Glutamatergic neuron (in vitro differentiated cells): Measurements from ENCODE around the gene LINC01488. TPM values are rescaled to one million over a fixed set of nuclear protein-coding genes. Genes with fewer than 3 reads are reported as not detected.

Experiments
- DNase-seq: peaks from one replicate; pipeline ENCODE4 v3.0.0; 2022
- H3K27ac Mint-ChIP-seq: one replicate; pipeline ENCODE4 v1.8.0; 2020; ENCODE audit warnings: mild to moderate bottlenecking, mixed read lengths, inconsistent platforms; ENCODE audit not compliant: unreplicated experiment
- H3K27me3 Mint-ChIP-seq: one replicate; pipeline ENCODE4 v1.8.0; 2020; ENCODE audit warnings: mild to moderate bottlenecking, moderate library complexity, mixed read lengths, inconsistent platforms; ENCODE audit not compliant: unreplicated experiment
- H3K36me3 Mint-ChIP-seq: one replicate; pipeline ENCODE4 v1.8.0; 2020; ENCODE audit warnings: mild to moderate bottlenecking, mixed read lengths, inconsistent platforms; ENCODE audit not compliant: unreplicated experiment
- H3K4me1 Mint-ChIP-seq: one replicate; pipeline ENCODE4 v1.8.0; 2020; ENCODE audit warnings: mild to moderate bottlenecking, low read depth, mixed read lengths, inconsistent platforms; ENCODE audit not compliant: unreplicated experiment
- H3K4me3 Mint-ChIP-seq: one replicate; pipeline ENCODE4 v1.8.0; 2020; ENCODE audit warnings: mild to moderate bottlenecking, mixed read lengths, inconsistent platforms; ENCODE audit not compliant: unreplicated experiment
- H3K9me3 Mint-ChIP-seq: one replicate; pipeline ENCODE4 v1.8.0; 2020; ENCODE audit warnings: mild to moderate bottlenecking, moderate library complexity, mixed read lengths, inconsistent platforms; ENCODE audit not compliant: unreplicated experiment
- CTCF ChIP-seq: fragments of 200-600 bp; sonication (generic); IDR thresholded peaks from one replicate; pipeline ENCODE4 v1.5.0; 2021; ENCODE audit not compliant: partially characterized antibody, unreplicated experiment
- total RNA-seq: library from RNA; stranded (reverse); fragmentation: NEBNext Ultra II Directional; extraction: Animal tissue kit (Norgen Biotek cat#: 25700); gene quantifications from one replicate; pipeline ENCODE4 v1.2.1, GENCODE V29; 2021; ENCODE audit not compliant: unreplicated experiment

LINC01488 gene
- total RNA-seq, 1 donor from 2014 or later = not detected

- TF ChIP-seq CTCF = no peak
- H3K4me1 Mint-ChIP-seq = peaks cover 8% of the 10 kb centered on the region
- peaks cover 6% of the 10 kb centered on the region for H3K9me3 Mint-ChIP-seq
- H3K27ac Mint-ChIP-seq = no peak overlapping the region
- no peak overlapping the region for H3K4me3 Mint-ChIP-seq
- peaks cover 4% of the 10 kb centered on the region for H3K27me3 Mint-ChIP-seq
- no peak for DNase-seq
- H3K36me3 Mint-ChIP-seq = peaks cover 7% of the 10 kb centered on the region
Measured at GRCh38 chr11:69510471-69511357, 29.3 kb downstream of the LINC01488 start.

GRCh38 chr11:69511358-69512055 lies 30.0 kb downstream of the LINC01488 start:
- Mint-ChIP-seq H3K4me3 (peak overlapping the region; percentile 61), H3K4me1 (peaks cover 8% of the 10 kb centered on the region), H3K9me3 (peaks cover 3% of the 10 kb centered on the region), H3K27ac (no peak overlapping the region), H3K27me3 (peaks cover 4% of the 10 kb centered on the region), H3K36me3 (peaks cover 1% of the 10 kb centered on the region)
- TF ChIP-seq CTCF = no peak
- peak; percentile 67 for DNase-seq

- TF ChIP-seq CTCF = no peak
- Mint-ChIP-seq H3K4me1 (peaks cover 8% of the 10 kb centered on the region), H3K36me3 (peaks cover 5% of the 10 kb centered on the region), H3K27ac (no peak overlapping the region), H3K9me3 (peaks cover 5% of the 10 kb centered on the region), H3K27me3 (peaks cover 4% of the 10 kb centered on the region), H3K4me3 (peak overlapping the region; percentile 42)
- no peak for DNase-seq
Measured at GRCh38 chr11:69512136-69512535, 30.7 kb downstream of the LINC01488 start.

GRCh38 chr11:69512790-69513189 lies 31.3 kb downstream of the LINC01488 start:
- Mint-ChIP-seq H3K36me3 (peaks cover 8% of the 10 kb centered on the region), H3K27ac (no peak overlapping the region), H3K9me3 (peaks cover 7% of the 10 kb centered on the region), H3K27me3 (peaks cover 4% of the 10 kb centered on the region), H3K4me1 (peaks cover 8% of the 10 kb centered on the region), H3K4me3 (no peak overlapping the region)
- TF ChIP-seq CTCF = no peak
- no peak for DNase-seq

- no peak for DNase-seq
- H3K27me3 Mint-ChIP-seq = peaks cover 4% of the 10 kb centered on the region
- no peak overlapping the region for H3K4me3 Mint-ChIP-seq
- peaks cover 7% of the 10 kb centered on the region for H3K9me3 Mint-ChIP-seq
- H3K27ac Mint-ChIP-seq = no peak overlapping the region
- no peak for TF ChIP-seq CTCF
- H3K4me1 Mint-ChIP-seq = peaks cover 8% of the 10 kb centered on the region
- peaks cover 8% of the 10 kb centered on the region for H3K36me3 Mint-ChIP-seq
Measured at GRCh38 chr11:69513196-69513595, 31.7 kb downstream of the LINC01488 start.
